ENCODE measurements around the gene CDYL.

Gene CDYL

GRCh38 chr6:4973415-4973814 lies 197.2 kb downstream of the CDYL start:
- no peak overlapping the region for H3K9ac ChIP-seq (ENCODE audit: low read length)
- H4K20me1 ChIP-seq (ENCODE audit: insufficient read depth, low read length) = no peaks in the 10 kb centered on the region
- H3K27ac ChIP-seq (ENCODE audit: low read depth, low read length, poor library complexity, severe bottlenecking) = no peak overlapping the region
- TF ChIP-seq CTCF (IDR thresholded peaks at IDR 0.05; ENCODE audit: low read length) (no peak), EZH2 (IDR thresholded peaks at IDR 0.05; ENCODE audit: borderline replicate concordance, low read length) (no peak)
- no peaks in the 10 kb centered on the region for H3K9me2 ChIP-seq (ENCODE audit: low read depth, low read length)
- no peaks in the 10 kb centered on the region for H3K79me2 ChIP-seq (ENCODE audit: insufficient read depth, low read length)
- H3K9me3 ChIP-seq (ENCODE audit: low read length) = no peaks in the 10 kb centered on the region
- H3K4me1 ChIP-seq (ENCODE audit: insufficient read depth, low read length, severe bottlenecking) = no peaks in the 10 kb centered on the region
- H2AFZ ChIP-seq (ENCODE audit: low read length) = no peak overlapping the region
- H3K4me3 ChIP-seq (ENCODE audit: low read depth, low read length, poor library complexity, severe bottlenecking) = no peak overlapping the region
- no peak overlapping the region for H3K4me2 ChIP-seq (ENCODE audit: low read length)
- H3F3A ChIP-seq (ENCODE audit: insufficient read depth, low read length) = no peaks in the 10 kb centered on the region
- H3K36me3 ChIP-seq (ENCODE audit: insufficient read depth, low read length) = no peaks in the 10 kb centered on the region
- no peaks in the 10 kb centered on the region for H3K27me3 ChIP-seq (ENCODE audit: insufficient read depth, low read length)

DNA sequence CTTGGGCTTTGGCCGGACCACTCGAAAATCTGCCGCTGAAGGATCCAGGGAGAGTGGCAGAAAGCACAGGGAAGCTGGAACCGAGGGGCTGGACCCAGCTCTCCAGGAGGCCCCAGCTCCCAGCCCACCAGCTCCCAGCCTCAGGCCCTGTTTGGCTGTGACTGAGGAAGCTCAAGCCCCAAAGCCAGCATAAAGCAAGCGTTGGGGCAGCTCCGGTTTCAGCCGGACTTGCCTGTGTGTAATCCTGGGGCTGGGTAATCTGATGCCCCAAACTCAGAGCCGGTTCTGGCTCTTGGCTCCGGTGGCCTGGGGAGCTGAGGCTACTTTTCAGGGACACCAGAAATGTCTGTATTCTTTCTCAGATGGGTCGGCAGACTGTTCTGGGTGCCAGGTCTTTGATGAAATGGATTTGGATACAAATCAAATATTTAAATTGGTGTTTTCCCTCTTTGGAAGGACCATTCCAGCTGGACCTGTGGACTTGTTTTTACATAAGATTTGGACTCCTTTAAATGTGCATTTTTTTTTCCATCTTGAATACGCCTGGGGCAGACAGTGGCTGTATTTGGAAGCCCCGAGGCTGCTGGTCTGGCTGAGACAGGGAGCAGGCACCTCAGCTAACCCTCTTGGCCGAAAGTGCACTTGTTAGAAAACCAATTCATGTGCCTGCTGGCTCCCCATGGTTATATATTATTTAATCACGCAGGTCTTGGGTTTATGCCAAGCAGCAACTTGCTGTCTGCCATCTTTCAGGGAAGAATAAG lies 198.0 kb downstream of the CDYL start:
- Histone ChIP-seq H3K9ac (ENCODE audit: low read length) (no peak overlapping the region), H3K9me3 (ENCODE audit: low read length) (no peaks in the 10 kb centered on the region), H3K4me3 (ENCODE audit: low read depth, low read length, poor library complexity, severe bottlenecking) (no peak overlapping the region), H4K20me1 (ENCODE audit: insufficient read depth, low read length) (no peaks in the 10 kb centered on the region), H3K4me2 (ENCODE audit: low read length) (no peak overlapping the region), H3K79me2 (ENCODE audit: insufficient read depth, low read length) (no peaks in the 10 kb centered on the region), H3K27ac (ENCODE audit: low read depth, low read length, poor library complexity, severe bottlenecking) (no peak overlapping the region), H3K9me2 (ENCODE audit: low read depth, low read length) (no peaks in the 10 kb centered on the region), H3K4me1 (ENCODE audit: insufficient read depth, low read length, severe bottlenecking) (no peaks in the 10 kb centered on the region), H2AFZ (ENCODE audit: low read length) (no peak overlapping the region), H3K36me3 (ENCODE audit: insufficient read depth, low read length) (no peaks in the 10 kb centered on the region), H3K27me3 (ENCODE audit: insufficient read depth, low read length) (no peaks in the 10 kb centered on the region; the same call in 1 of the 2 replicates), H3F3A (ENCODE audit: insufficient read depth, low read length) (no peaks in the 10 kb centered on the region)
- no peak for TF ChIP-seq CTCF (IDR thresholded peaks at IDR 0.05; ENCODE audit: low read length)
- no peak for TF ChIP-seq EZH2 (IDR thresholded peaks at IDR 0.05; ENCODE audit: borderline replicate concordance, low read length)

DNA sequence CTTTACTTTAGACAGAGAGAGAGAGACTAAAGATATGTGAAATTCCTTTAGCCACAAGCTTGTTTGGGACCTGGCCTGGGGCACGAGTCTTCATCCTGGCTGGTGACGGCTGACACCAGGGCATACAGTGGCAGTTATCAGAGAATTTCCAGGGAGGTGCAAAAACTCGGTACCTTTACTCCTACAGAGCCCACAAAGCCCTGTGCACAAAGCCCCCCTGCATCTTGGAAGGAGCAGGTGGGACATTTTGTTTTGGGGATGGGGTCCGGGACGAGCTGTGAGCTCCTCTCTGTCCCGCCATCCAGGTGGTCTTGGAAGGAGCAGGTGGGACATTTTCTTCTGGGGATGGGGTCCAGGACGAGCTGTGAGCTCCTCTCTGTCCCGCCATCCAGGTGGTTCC lies 198.8 kb downstream of the CDYL start:
- no peak overlapping the region for H3K9ac ChIP-seq (ENCODE audit: low read length)
- H3K27me3 ChIP-seq (ENCODE audit: insufficient read depth, low read length) = no peaks in the 10 kb centered on the region; the same call in 1 of the 2 replicates
- H3K79me2 ChIP-seq (ENCODE audit: insufficient read depth, low read length) = no peaks in the 10 kb centered on the region
- no peak overlapping the region for H3K27ac ChIP-seq (ENCODE audit: low read depth, low read length, poor library complexity, severe bottlenecking)
- H3F3A ChIP-seq (ENCODE audit: insufficient read depth, low read length) = no peaks in the 10 kb centered on the region
- no peak overlapping the region for H3K4me2 ChIP-seq (ENCODE audit: low read length)
- no peaks in the 10 kb centered on the region for H3K4me1 ChIP-seq (ENCODE audit: insufficient read depth, low read length, severe bottlenecking)
- H4K20me1 ChIP-seq (ENCODE audit: insufficient read depth, low read length) = no peaks in the 10 kb centered on the region
- no peak overlapping the region for H2AFZ ChIP-seq (ENCODE audit: low read length)
- H3K4me3 ChIP-seq (ENCODE audit: low read depth, low read length, poor library complexity, severe bottlenecking) = no peak overlapping the region
- TF ChIP-seq EZH2 (IDR thresholded peaks at IDR 0.05; ENCODE audit: borderline replicate concordance, low read length) (no peak), CTCF (IDR thresholded peaks at IDR 0.05; ENCODE audit: low read length) (no peak)
- H3K36me3 ChIP-seq (ENCODE audit: insufficient read depth, low read length) = no peaks in the 10 kb centered on the region
- no peaks in the 10 kb centered on the region for H3K9me3 ChIP-seq (ENCODE audit: low read length)
- no peaks in the 10 kb centered on the region for H3K9me2 ChIP-seq (ENCODE audit: low read depth, low read length)
